ENCODE data around the gene RHOG. TPM values are rescaled to one million over a fixed set of nuclear protein-coding genes. Genes with fewer than 3 reads are reported as not detected.

RHOG gene
- total RNA-seq, 4 donors from 2014 or later: 38.0 to 77.4 (median 46.9) TPM

DNA sequence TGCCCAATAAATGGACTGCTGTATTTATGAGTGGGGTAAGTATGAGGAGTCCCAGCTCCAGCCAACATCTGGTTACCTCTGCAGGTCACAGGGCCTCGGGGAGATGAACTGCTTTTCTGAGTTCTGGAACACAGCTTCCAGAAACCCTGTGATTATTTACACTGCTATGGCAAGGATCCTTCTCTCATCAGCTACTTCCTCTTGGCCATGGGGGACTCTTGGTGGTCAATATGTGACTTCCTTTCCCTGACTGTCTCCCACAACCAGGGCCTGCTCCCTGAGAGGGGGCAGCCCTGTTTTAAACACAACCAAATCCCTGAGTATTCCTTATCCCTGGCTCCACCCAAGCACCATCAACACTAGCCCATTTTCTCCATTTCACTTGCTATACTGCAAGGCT, 10.0 kb downstream of the RHOG start:
- Histone ChIP-seq H3K27ac (no peak overlapping the region), H3K4me1 (peaks cover 7 to 22% of the 10 kb centered on the region in 2 donors), H3K9me3 (no peaks in the 10 kb centered on the region), H3K36me3 (peaks cover 0 to 29% of the 10 kb centered on the region in 2 donors), H3K4me3 (no peak overlapping the region), H3K27me3 (no peaks in the 10 kb centered on the region)
- DNase-seq (no peak), ATAC-seq (no peak)
- in situ Hi-C loops (cut with MboI; ENCODE audit: low sequenced_read_pairs in 4 of 4): loop anchor here in 3 of 4 donors (25.0 kb wide), 2 partner anchors 368 to 782 kb away; partner anchors contain the start of gene TRIM68 (in 1 of the 3)
- no peak for TF ChIP-seq CTCF (IDR thresholded peaks at IDR 0.05 in 4 of 5, conservative IDR thresholded peaks at IDR 0.05 in 1 of 5)
- TF ChIP-seq POLR2A (IDR thresholded peaks at IDR 0.05): no peak
- intact Hi-C loops (cut with DNase I; ENCODE audit: low total_unique reads): no loop called here

DNA sequence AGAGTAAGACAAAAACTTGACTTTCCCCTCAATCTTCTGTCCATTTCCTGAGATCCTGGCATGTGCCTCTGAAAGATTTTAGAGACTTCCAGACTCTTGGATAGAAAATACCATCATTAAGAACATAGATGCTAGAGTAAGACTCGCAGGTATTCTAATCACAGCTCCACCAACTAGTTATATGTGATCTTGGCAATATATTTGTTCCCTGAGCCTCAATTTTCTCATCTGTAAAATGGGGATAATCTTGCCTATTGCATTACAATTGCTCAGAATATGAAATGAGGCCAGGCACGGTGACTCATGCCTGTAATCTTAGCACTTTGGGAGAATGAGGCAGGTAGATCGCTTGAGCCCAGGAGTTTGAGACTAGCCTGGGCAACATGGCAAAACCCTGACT, 10.7 kb downstream of the RHOG start:
- Histone ChIP-seq H3K4me1 (peaks cover 7 to 16% of the 10 kb centered on the region in 2 donors), H3K36me3 (peaks cover 0 to 29% of the 10 kb centered on the region in 2 donors), H3K4me3 (no peak overlapping the region), H3K27ac (no peak overlapping the region), H3K9me3 (no peaks in the 10 kb centered on the region), H3K27me3 (no peaks in the 10 kb centered on the region)
- no peak for ATAC-seq
- DNase-seq: no peak
- in situ Hi-C loops (cut with MboI; ENCODE audit: low sequenced_read_pairs in 4 of 4) (loop anchor here in 3 of 4 donors (25.0 kb wide), 2 partner anchors 368 to 782 kb away; partner anchors contain the start of gene TRIM68 (in 1 of the 3)), intact Hi-C loops (cut with DNase I; ENCODE audit: low total_unique reads) (no loop called here)
- TF ChIP-seq CTCF (IDR thresholded peaks at IDR 0.05 in 4 of 5, conservative IDR thresholded peaks at IDR 0.05 in 1 of 5): no peak
- no peak for TF ChIP-seq POLR2A (IDR thresholded peaks at IDR 0.05)

DNA sequence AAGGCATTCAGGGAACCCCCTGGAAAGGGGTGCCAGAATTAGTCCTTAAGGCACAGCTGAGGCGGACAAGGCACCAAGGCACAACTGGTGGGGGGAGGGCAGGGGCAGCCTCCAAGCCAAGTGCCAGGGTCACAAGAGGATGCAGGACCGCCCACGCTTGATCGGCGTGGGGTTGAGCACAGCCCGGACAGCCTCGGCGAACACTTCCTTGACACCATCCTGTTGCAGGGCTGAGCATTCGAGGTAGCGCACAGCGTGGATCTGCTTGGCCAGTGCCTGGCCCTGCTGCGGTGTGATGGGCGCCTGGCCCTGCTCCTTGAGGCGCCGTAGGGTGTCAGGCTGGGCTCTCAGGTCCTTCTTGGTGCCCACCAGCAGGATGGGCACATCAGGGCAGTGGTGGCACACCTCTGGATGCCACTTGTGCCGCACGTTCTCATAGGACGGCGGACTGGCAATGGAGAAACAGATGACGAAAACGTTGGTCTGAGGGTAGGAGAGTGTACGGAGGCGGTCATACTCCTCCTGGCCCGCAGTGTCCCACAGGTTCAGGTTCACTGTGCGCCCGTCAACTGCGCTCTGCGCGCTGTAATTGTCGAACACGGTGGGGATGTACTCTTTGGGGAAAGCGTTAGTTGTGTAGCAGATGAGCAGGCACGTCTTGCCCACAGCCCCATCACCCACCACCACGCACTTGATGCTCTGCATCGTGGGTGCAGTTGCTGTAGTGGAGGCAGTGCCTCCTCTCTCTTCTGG, 13.1 kb downstream of the RHOG start:
- Histone ChIP-seq H3K36me3 (peaks cover 0 to 29% of the 10 kb centered on the region in 2 donors), H3K4me3 (no peak overlapping the region), H3K4me1 (peaks cover 0 to 7% of the 10 kb centered on the region in 2 donors), H3K9me3 (no peaks in the 10 kb centered on the region), H3K27ac (no peak overlapping the region), H3K27me3 (no peaks in the 10 kb centered on the region)
- ATAC-seq (no peak), DNase-seq (no peak)
- in situ Hi-C loops (cut with MboI; ENCODE audit: low sequenced_read_pairs in 4 of 4) (loop anchor here in 3 of 4 donors (25.0 kb wide), 2 partner anchors 365 to 785 kb away; partner anchors contain the start of gene TRIM68 (in 1 of the 3)), intact Hi-C loops (cut with DNase I; ENCODE audit: low total_unique reads) (no loop called here)
- no peak for TF ChIP-seq POLR2A (IDR thresholded peaks at IDR 0.05)
- TF ChIP-seq CTCF (IDR thresholded peaks at IDR 0.05 in 4 of 5, conservative IDR thresholded peaks at IDR 0.05 in 1 of 5): no peak

DNA sequence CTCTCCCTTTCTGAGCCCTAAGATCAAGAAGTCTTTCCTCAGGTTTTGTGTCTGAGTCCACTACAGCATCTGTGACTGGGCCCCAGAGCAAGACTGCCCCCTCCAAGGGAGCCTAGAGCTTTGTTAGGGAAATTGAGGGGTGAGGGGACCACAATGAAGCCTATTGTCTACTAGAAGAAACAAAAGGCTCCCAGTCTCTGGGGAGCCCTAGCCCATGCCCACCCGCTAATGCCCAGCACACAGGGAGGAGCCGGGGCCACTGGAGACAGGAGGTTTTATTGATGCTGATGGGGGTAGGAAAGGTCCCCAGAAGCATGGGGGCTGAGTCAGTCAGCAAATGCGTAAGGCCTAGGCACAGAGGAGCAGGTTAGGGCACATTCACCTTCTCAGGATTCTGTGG, 14.0 kb downstream of the RHOG start:
- Histone ChIP-seq H3K4me1 (no peaks in the 10 kb centered on the region), H3K27ac (no peak overlapping the region), H3K9me3 (no peaks in the 10 kb centered on the region), H3K4me3 (no peak overlapping the region), H3K36me3 (peaks cover 0 to 29% of the 10 kb centered on the region in 2 donors), H3K27me3 (no peaks in the 10 kb centered on the region)
- ATAC-seq (no peak), DNase-seq (no peak)
- intact Hi-C loops (cut with DNase I; ENCODE audit: low total_unique reads) (no loop called here), in situ Hi-C loops (cut with MboI; ENCODE audit: low sequenced_read_pairs in 4 of 4) (loop anchor here in 3 of 4 donors (25.0 kb wide), 2 partner anchors 364 to 786 kb away; partner anchors contain the start of gene TRIM68 (in 1 of the 3))
- TF ChIP-seq POLR2A (IDR thresholded peaks at IDR 0.05): no peak
- no peak for TF ChIP-seq CTCF (IDR thresholded peaks at IDR 0.05 in 4 of 5, conservative IDR thresholded peaks at IDR 0.05 in 1 of 5)

All from gastrocnemius medialis (tissue), 4 donors.